ENCODE data around the gene SCIN. TPM values are rescaled to one million over a fixed set of nuclear protein-coding genes. Genes with fewer than 3 reads are reported as not detected.

SCIN gene
- total RNA-seq, 2 experiments from 2014 or later: not detected

DNA sequence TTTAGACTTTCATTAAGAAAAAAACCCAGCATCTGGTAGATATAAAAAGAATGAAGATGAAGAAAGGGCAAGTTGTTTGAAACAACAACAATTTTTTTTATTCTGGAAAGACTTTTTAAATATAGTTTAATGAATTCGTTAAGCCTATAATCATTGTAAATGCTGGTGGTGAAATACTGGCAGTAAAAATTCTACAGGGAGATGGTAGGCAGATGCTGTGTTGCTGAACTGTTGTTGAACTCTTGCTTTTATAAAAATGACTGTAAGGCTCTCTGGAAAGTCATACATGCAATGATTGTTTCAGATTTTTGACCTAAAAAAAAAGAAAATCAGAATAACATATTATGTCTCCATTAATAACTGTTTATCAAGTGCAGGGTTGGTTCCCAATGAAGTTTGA lies 39.0 kb downstream of the SCIN start:
- Histone ChIP-seq H3K9me3 (ENCODE audit: low read length) (no peaks in the 10 kb centered on the region), H3K4me2 (ENCODE audit: low read length) (no peak overlapping the region), H3K36me3 (ENCODE audit: insufficient read depth, low read length) (no peaks in the 10 kb centered on the region), H3K79me2 (ENCODE audit: insufficient read depth, low read depth, low read length) (no peaks in the 10 kb centered on the region), H3K4me3 (ENCODE audit: low read depth, low read length, poor library complexity, severe bottlenecking) (no peak overlapping the region), H3K4me1 (ENCODE audit: insufficient read depth, low read length, poor library complexity, severe bottlenecking) (no peaks in the 10 kb centered on the region), H4K20me1 (ENCODE audit: insufficient read depth, low read length) (no peaks in the 10 kb centered on the region), H3K27ac (ENCODE audit: low read depth, low read length, poor library complexity, severe bottlenecking) (no peak overlapping the region), H2AFZ (ENCODE audit: low read length) (no peak overlapping the region), H3K9me2 (ENCODE audit: insufficient read depth, low read length) (no peaks in the 10 kb centered on the region)
- TF ChIP-seq EZH2phosphoT487 (IDR thresholded peaks at IDR 0.05; ENCODE audit: borderline replicate concordance, low read depth, low read length): no peak
- TF ChIP-seq, protein P1, sequence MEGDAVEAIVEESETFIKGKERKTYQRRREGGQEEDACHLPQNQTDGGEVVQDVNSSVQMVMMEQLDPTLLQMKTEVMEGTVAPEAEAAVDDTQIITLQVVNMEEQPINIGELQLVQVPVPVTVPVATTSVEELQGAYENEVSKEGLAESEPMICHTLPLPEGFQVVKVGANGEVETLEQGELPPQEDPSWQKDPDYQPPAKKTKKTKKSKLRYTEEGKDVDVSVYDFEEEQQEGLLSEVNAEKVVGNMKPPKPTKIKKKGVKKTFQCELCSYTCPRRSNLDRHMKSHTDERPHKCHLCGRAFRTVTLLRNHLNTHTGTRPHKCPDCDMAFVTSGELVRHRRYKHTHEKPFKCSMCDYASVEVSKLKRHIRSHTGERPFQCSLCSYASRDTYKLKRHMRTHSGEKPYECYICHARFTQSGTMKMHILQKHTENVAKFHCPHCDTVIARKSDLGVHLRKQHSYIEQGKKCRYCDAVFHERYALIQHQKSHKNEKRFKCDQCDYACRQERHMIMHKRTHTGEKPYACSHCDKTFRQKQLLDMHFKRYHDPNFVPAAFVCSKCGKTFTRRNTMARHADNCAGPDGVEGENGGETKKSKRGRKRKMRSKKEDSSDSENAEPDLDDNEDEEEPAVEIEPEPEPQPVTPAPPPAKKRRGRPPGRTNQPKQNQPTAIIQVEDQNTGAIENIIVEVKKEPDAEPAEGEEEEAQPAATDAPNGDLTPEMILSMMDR (conservative IDR thresholded peaks at IDR 0.05; ENCODE audit: low read length): no peak
- no TSS peak for BruUV-seq (replicated peaks)
- ChIA-PET CTCF (ENCODE audit: unreplicated experiment) (no interaction called here), POLR2A (no interaction called here)
- no peak for DNase-seq (ENCODE audit: low spot score)
- intact Hi-C loops (cut with micrococcal nuclease; ENCODE audit: unreplicated experiment): no loop called here

DNA sequence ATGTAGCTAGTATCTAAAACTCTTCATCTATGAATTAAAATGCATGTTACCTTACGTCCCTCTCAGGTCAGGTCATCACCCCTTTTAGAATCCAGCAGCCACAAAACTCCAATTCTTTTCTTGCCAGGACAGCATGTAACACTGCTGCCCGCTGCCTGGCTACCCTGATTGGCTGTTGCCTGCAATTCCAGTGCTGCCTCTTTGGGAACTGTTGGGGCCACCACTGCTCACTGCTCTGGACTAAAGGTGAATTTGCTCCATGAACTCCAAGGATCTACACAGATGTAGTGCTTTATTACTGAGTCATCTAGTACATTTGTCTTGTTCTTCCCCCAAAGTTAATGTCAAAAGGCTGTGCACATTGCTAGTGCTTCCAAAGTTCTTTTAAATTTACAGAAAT lies 40.4 kb downstream of the SCIN start:
- ChIA-PET CTCF (ENCODE audit: unreplicated experiment) (no interaction called here), POLR2A (no interaction called here)
- Histone ChIP-seq H2AFZ (ENCODE audit: low read length) (no peak overlapping the region), H3K4me1 (ENCODE audit: insufficient read depth, low read length, poor library complexity, severe bottlenecking) (no peaks in the 10 kb centered on the region), H4K20me1 (ENCODE audit: insufficient read depth, low read length) (no peaks in the 10 kb centered on the region), H3K27ac (ENCODE audit: low read depth, low read length, poor library complexity, severe bottlenecking) (no peak overlapping the region), H3K4me3 (ENCODE audit: low read depth, low read length, poor library complexity, severe bottlenecking) (no peak overlapping the region), H3K9me3 (ENCODE audit: low read length) (no peaks in the 10 kb centered on the region), H3K9me2 (ENCODE audit: insufficient read depth, low read length) (no peaks in the 10 kb centered on the region), H3K4me2 (ENCODE audit: low read length) (no peak overlapping the region), H3K79me2 (ENCODE audit: insufficient read depth, low read depth, low read length) (no peaks in the 10 kb centered on the region), H3K36me3 (ENCODE audit: insufficient read depth, low read length) (no peaks in the 10 kb centered on the region)
- TF ChIP-seq EZH2phosphoT487 (IDR thresholded peaks at IDR 0.05; ENCODE audit: borderline replicate concordance, low read depth, low read length): no peak
- TF ChIP-seq, protein P1 (conservative IDR thresholded peaks at IDR 0.05; ENCODE audit: low read length): no peak
- BruUV-seq (replicated peaks): no TSS peak
- intact Hi-C loops (cut with micrococcal nuclease; ENCODE audit: unreplicated experiment): no loop called here
- DNase-seq (ENCODE audit: low spot score): no peak

DNA sequence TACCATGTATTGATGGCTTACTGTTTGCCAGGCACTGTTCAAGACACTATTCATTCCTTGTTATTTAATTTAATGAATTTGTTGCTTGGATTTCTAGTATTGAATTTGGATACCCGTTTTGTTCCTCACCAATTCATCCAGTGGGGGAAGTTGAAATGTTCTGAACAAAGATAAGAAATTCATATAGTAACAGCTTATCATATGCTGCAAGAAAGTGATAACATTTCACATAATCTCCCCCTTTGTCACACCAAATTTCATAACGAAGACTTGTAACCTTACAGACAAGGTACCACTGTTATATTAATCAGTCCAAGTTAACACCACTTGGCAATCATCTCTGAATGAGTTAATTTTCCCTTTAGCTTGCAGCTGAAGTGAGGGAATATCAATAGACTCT lies 42.1 kb downstream of the SCIN start:
- intact Hi-C loops (cut with micrococcal nuclease; ENCODE audit: unreplicated experiment): no loop called here
- no peak for DNase-seq (ENCODE audit: low spot score)
- H3K79me2 ChIP-seq (ENCODE audit: insufficient read depth, low read depth, low read length): no peaks in the 10 kb centered on the region
- ChIA-PET POLR2A (no interaction called here), CTCF (ENCODE audit: unreplicated experiment) (no interaction called here)
- no peaks in the 10 kb centered on the region for H3K9me3 ChIP-seq (ENCODE audit: low read length)
- no peak for TF ChIP-seq EZH2phosphoT487 (IDR thresholded peaks at IDR 0.05; ENCODE audit: borderline replicate concordance, low read depth, low read length)
- TF ChIP-seq, protein P1 (conservative IDR thresholded peaks at IDR 0.05; ENCODE audit: low read length): no peak
- BruUV-seq (replicated peaks): no TSS peak
- H3K4me3 ChIP-seq (ENCODE audit: low read depth, low read length, poor library complexity, severe bottlenecking): no peak overlapping the region
- H3K27ac ChIP-seq (ENCODE audit: low read depth, low read length, poor library complexity, severe bottlenecking): no peak overlapping the region
- H3K4me2 ChIP-seq (ENCODE audit: low read length): no peak overlapping the region
- no peaks in the 10 kb centered on the region for H4K20me1 ChIP-seq (ENCODE audit: insufficient read depth, low read length)
- H3K36me3 ChIP-seq (ENCODE audit: insufficient read depth, low read length): no peaks in the 10 kb centered on the region
- H3K9me2 ChIP-seq (ENCODE audit: insufficient read depth, low read length): no peaks in the 10 kb centered on the region
- no peak overlapping the region for H2AFZ ChIP-seq (ENCODE audit: low read length)
- no peaks in the 10 kb centered on the region for H3K4me1 ChIP-seq (ENCODE audit: insufficient read depth, low read length, poor library complexity, severe bottlenecking)
